Caco-2 (cell line): ENCODE data around the gene CA5B. TPM values are rescaled to one million over a fixed set of nuclear protein-coding genes. Genes with fewer than 3 reads are reported as not detected.

Experiments
- BruUV-seq: library from RNA; stranded (reverse); fragments of 400-500 nt; replicated peaks from 2 replicates; lab custom pipeline; 2021; lab: Mats Ljungman, UMichigan
- CTCF ChIA-PET: fragments of 300-600 bp; sonication (Branson Sonifier 250); formaldehyde crosslinking; loops from one replicate; lab custom pipeline; 2022; ENCODE audit warnings: antibody characterized with exemption; lab: Charles Lee
- POLR2A ChIA-PET: fragments of 300-600 bp; sonication (Branson Sonifier 250); formaldehyde crosslinking; loops from one replicate; lab custom pipeline; 2022; ENCODE audit warnings: antibody characterized with exemption; lab: Charles Lee
- DNase-seq, 2 experiments: peaks; one replicate each; pipeline versions ENCODE4 v3.0.0 to v3.0.0-alpha.2; 2020 to 2022
- H3K27me3 ChIP-seq: replicated peaks from 2 replicates; pipeline ENCODE4 v1.6.0; 2011; ENCODE audit warnings: low read length; ENCODE audit not compliant: control insufficient read depth, insufficient read depth
- H3K36me3 ChIP-seq: 2 replicates; pipeline ENCODE4 v1.5.1; 2011; ENCODE audit warnings: low read length; ENCODE audit not compliant: control insufficient read depth, insufficient read depth
- H3K4me1 ChIP-seq: fragments of 250-450 bp; sonication (Bioruptor Pico); 2 replicates; pipeline ENCODE4 v1.5.1; 2020; ENCODE audit warnings: mild to moderate bottlenecking
- H3K4me3 ChIP-seq: 2 replicates; pipeline ENCODE4 v1.5.1; 2011; ENCODE audit warnings: low read depth, mild to moderate bottlenecking, control low read depth, low read length
- H3K9me3 ChIP-seq: fragments of 250-450 bp; sonication (Bioruptor Pico); 2 replicates; pipeline ENCODE4 v1.5.1; 2020; ENCODE audit warnings: mild to moderate bottlenecking, moderate library complexity
- H3K27ac Mint-ChIP-seq: one replicate; pipeline ENCODE4 v1.8.0; 2022; ENCODE audit warnings: mixed read lengths; ENCODE audit not compliant: unreplicated experiment
- H3K27me3 Mint-ChIP-seq: one replicate; pipeline ENCODE4 v1.8.0; 2022; ENCODE audit warnings: mixed read lengths; ENCODE audit not compliant: insufficient read depth, unreplicated experiment
- H3K36me3 Mint-ChIP-seq: one replicate; pipeline ENCODE4 v1.8.0; 2022; ENCODE audit warnings: mild to moderate bottlenecking, mixed read lengths; ENCODE audit not compliant: insufficient read depth, unreplicated experiment
- H3K4me1 Mint-ChIP-seq: one replicate; pipeline ENCODE4 v1.8.0; 2022; ENCODE audit warnings: low read depth, mixed read lengths; ENCODE audit not compliant: unreplicated experiment
- H3K4me3 Mint-ChIP-seq: one replicate; pipeline ENCODE4 v1.8.0; 2022; ENCODE audit warnings: mild to moderate bottlenecking, moderate library complexity, mixed read lengths; ENCODE audit not compliant: unreplicated experiment
- H3K9me3 Mint-ChIP-seq: one replicate; pipeline ENCODE4 v1.8.0; 2022; ENCODE audit warnings: mixed read lengths; ENCODE audit not compliant: unreplicated experiment
- intact Hi-C: fragments of 100-400 bp; cut with micrococcal nuclease; formaldehyde crosslinking; loops from one replicate; pipeline ENCODE4 v1.10.0; 2022; ENCODE audit not compliant: unreplicated experiment
- total RNA-seq: library from RNA; stranded (reverse); gene quantifications from 2 replicates; pipeline ENCODE4 v1.2.3, GENCODE V29; 2022
- TF ChIP-seq, protein P1 (sequence below), 2 experiments: fragments of 200-600 bp in 1 of 2; IDR thresholded peaks; 1 replicate in 1 of 2; 2 replicates in 1 of 2; pipeline versions ENCODE4 v1.5.1 to v1.8.0; 2011 to 2022; ENCODE audit warnings: antibody characterized with exemption in 1 of 2, control low read depth in 1 of 2, inconsistent platforms in 1 of 2, low read depth in 1 of 2, low read length in 1 of 2, mild to moderate bottlenecking in 1 of 2, moderate library complexity in 1 of 2; ENCODE audit not compliant: insufficient read depth in 1 of 2, severe bottlenecking in 1 of 2, unreplicated experiment in 1 of 2

CA5B gene
- total RNA-seq, 1 experiment from 2014 or later = 4.1 TPM

DNA sequence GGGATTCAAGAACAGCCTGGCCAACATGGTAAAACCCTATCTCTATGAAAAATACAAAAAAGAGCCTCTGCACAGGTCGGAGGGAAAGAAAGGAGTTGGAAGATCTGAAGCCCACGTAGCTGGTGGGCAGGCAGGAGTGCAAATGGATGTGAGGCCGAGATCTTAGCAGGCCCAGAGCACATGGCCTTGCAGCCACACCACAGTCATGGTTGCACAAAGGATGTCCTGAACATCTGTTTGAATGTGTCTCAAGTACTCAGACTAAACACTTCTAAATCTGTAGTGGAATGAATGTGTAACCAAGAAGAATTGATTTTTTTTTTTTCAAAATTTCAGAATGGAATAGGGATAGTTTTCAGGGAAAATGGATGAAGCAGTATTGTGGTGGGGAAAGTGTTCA is 10.8 kb downstream of the CA5B start:
- BruUV-seq = no TSS peak
- Mint-ChIP-seq H3K27ac (no peak overlapping the region), H3K36me3 (no peaks in the 10 kb centered on the region), H3K9me3 (no peaks in the 10 kb centered on the region), H3K4me1 (peaks cover 18% of the 10 kb centered on the region), H3K27me3 (no peaks in the 10 kb centered on the region), H3K4me3 (no peak overlapping the region)
- Histone ChIP-seq H3K36me3 (no peaks in the 10 kb centered on the region), H3K4me3 (no peak overlapping the region), H3K27me3 (no peaks in the 10 kb centered on the region), H3K4me1 (no peaks in the 10 kb centered on the region), H3K9me3 (no peaks in the 10 kb centered on the region)
- TF ChIP-seq, protein P1, sequence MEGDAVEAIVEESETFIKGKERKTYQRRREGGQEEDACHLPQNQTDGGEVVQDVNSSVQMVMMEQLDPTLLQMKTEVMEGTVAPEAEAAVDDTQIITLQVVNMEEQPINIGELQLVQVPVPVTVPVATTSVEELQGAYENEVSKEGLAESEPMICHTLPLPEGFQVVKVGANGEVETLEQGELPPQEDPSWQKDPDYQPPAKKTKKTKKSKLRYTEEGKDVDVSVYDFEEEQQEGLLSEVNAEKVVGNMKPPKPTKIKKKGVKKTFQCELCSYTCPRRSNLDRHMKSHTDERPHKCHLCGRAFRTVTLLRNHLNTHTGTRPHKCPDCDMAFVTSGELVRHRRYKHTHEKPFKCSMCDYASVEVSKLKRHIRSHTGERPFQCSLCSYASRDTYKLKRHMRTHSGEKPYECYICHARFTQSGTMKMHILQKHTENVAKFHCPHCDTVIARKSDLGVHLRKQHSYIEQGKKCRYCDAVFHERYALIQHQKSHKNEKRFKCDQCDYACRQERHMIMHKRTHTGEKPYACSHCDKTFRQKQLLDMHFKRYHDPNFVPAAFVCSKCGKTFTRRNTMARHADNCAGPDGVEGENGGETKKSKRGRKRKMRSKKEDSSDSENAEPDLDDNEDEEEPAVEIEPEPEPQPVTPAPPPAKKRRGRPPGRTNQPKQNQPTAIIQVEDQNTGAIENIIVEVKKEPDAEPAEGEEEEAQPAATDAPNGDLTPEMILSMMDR (IDR thresholded peaks at IDR 0.05; ENCODE audit: insufficient read depth in 1 of 2, low read depth in 1 of 2, low read length in 1 of 2, severe bottlenecking in 1 of 2, unreplicated experiment in 1 of 2) = no peak
- ChIA-PET CTCF (no interaction called here), POLR2A (no interaction called here)
- intact Hi-C loops = no loop called here
- DNase-seq = no peak

DNA sequence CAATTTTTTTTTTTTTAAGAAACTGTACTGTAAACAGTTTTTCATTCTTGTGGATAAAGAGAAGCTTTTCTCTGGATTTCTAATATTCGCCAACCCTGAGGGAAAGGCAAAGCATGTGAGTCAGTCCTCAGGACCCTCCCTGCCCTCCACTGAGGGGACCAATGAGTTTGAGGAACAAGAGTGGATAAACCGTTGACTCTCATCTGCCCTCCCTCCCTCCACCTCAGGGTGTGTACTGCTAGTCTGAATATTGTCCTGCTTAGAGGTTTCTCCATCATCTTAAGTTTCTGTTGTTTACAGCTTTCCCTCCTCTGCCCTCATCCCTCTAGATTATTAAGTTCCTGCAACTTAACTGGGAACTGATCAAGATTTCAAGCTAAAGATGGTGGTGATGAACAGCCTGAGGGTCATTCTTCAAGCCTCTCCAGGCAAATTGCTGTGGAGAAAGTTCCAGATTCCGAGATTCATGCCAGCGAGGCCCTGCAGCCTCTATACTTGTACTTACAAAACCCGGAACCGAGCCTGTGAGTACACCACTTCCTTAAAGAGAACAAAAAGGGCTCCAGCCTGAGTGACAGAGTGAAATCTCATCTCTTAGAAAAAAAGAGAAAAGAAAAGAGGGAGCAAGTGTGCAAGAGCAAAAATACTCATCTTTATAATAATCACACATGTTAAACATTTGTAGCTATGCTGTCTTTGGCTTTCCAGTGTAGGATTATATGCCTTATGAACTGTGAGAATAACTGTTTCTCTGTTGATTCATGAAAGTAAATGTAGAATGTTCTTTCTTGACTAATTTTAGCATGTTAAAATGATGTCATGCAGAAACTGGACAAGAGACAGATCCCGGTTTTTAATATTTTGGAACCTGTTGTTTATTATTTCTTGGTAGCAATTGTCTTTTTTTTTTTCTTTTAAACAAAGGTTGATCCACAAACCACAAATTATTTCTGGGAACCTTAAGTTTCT is 11.9 kb downstream of the CA5B start:
- peaks cover 11% of the 10 kb centered on the region for H3K4me1 Mint-ChIP-seq

DNA sequence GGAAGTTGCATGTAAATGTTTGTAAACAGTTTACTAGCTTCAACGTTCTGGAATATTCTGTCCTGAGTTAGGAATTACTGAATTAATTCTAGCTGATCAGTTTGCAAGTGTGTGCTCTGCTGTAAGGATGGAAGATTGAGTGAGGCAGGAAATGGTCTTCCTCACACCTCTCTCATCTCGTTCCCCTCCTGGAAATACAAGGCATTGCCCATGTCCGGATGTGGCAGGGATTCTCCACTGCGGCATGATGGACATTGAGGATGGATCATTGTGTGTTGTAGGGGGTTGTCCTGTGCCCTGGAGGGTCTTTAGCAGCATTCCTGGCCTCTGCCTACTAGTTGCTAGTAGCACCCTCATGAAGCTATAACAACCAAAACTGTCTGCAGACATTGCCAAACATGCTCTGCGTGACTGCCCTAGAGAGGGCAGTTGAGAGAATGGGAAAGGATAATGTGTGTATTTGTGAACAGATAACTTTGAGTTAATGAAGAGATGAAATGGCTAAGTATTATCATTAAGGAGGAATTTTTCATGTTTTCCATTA is 12.6 kb downstream of the CA5B start:
- Mint-ChIP-seq H3K9me3 (no peaks in the 10 kb centered on the region), H3K36me3 (no peaks in the 10 kb centered on the region), H3K27ac (no peak overlapping the region), H3K4me1 (peaks cover 11% of the 10 kb centered on the region), H3K27me3 (no peaks in the 10 kb centered on the region), H3K4me3 (no peak overlapping the region)
- TF ChIP-seq, protein P1 (IDR thresholded peaks at IDR 0.05; ENCODE audit: insufficient read depth in 1 of 2, low read depth in 1 of 2, low read length in 1 of 2, severe bottlenecking in 1 of 2, unreplicated experiment in 1 of 2) = no peak
- Histone ChIP-seq H3K27me3 (no peaks in the 10 kb centered on the region), H3K9me3 (no peaks in the 10 kb centered on the region), H3K36me3 (no peaks in the 10 kb centered on the region), H3K4me3 (no peak overlapping the region), H3K4me1 (no peaks in the 10 kb centered on the region)
- no TSS peak for BruUV-seq
- ChIA-PET POLR2A (no interaction called here), CTCF (no interaction called here)
- DNase-seq = no peak
- intact Hi-C loops = no loop called here

More for the DNA sequence above, 11.9 kb downstream of the CA5B start:
- Mint-ChIP-seq H3K27ac (no peak overlapping the region), H3K36me3 (no peaks in the 10 kb centered on the region), H3K4me3 (no peak overlapping the region), H3K27me3 (no peaks in the 10 kb centered on the region), H3K9me3 (no peaks in the 10 kb centered on the region)
- ChIA-PET CTCF (no interaction called here), POLR2A (no interaction called here)
- Histone ChIP-seq H3K9me3 (no peaks in the 10 kb centered on the region), H3K36me3 (no peaks in the 10 kb centered on the region), H3K4me1 (no peaks in the 10 kb centered on the region), H3K27me3 (no peaks in the 10 kb centered on the region), H3K4me3 (no peak overlapping the region)
- intact Hi-C loops = no loop called here
- TF ChIP-seq, protein P1 (IDR thresholded peaks at IDR 0.05; ENCODE audit: insufficient read depth in 1 of 2, low read depth in 1 of 2, low read length in 1 of 2, severe bottlenecking in 1 of 2, unreplicated experiment in 1 of 2) = no peak
- no peak for DNase-seq
- no TSS peak for BruUV-seq
